ENCODE measurements around the gene KCNIP3.
"Not testable (repeated sequence)": the region's sequence is repeated elsewhere in the genome, so short reads cannot be mapped to it uniquely, and the experiment has no call there.

The KCNIP3 gene

GRCh38 chr2:95296880-95297487 lies at the start of gene KCNIP3:
Gene KCNIP3 (plus strand): TSS chr2:95297347. CDS start chr2:95297439, 92 bp downstream.
- DNase-seq: no peak

- no peak for DNase-seq
Measured at GRCh38 chr2:95258271-95258670, 38.9 kb upstream of the KCNIP3 start.

- DNase-seq: no peak
Measured at GRCh38 chr2:95260028-95261023, 36.8 kb upstream of the KCNIP3 start.

GRCh38 chr2:95261602-95262001 lies 35.5 kb upstream of the KCNIP3 start:
- no peak for DNase-seq

- no peak for DNase-seq
Measured at GRCh38 chr2:95262896-95263542, 34.1 kb upstream of the KCNIP3 start.

- DNase-seq: no peak
Measured at GRCh38 chr2:95264624-95265023, 32.5 kb upstream of the KCNIP3 start.

GRCh38 chr2:95265182-95265581 lies 32.0 kb upstream of the KCNIP3 start:
- no peak for DNase-seq

GRCh38 chr2:95266781-95267430 lies 30.2 kb upstream of the KCNIP3 start:
- no peak for DNase-seq

- DNase-seq: no peak
Measured at GRCh38 chr2:95267458-95268210, 29.5 kb upstream of the KCNIP3 start.

GRCh38 chr2:95268211-95269035 lies 28.7 kb upstream of the KCNIP3 start:
- no peak for DNase-seq

GRCh38 chr2:95269036-95269680 lies 28.0 kb upstream of the KCNIP3 start:
- DNase-seq: no peak

GRCh38 chr2:95269745-95270144 lies 27.4 kb upstream of the KCNIP3 start:
- not testable (repeated sequence) for DNase-seq

- DNase-seq: no peak
Measured at GRCh38 chr2:95270541-95271081, 26.5 kb upstream of the KCNIP3 start.

GRCh38 chr2:95271381-95271971 lies 25.7 kb upstream of the KCNIP3 start:
- no peak for DNase-seq

GRCh38 chr2:95272299-95272751 lies 24.8 kb upstream of the KCNIP3 start:
- DNase-seq: no peak

GRCh38 chr2:95272781-95273180 lies 24.4 kb upstream of the KCNIP3 start:
- no peak for DNase-seq

GRCh38 chr2:95273566-95274290 lies 23.4 kb upstream of the KCNIP3 start:
- DNase-seq: no peak

GRCh38 chr2:95274291-95275150 lies 22.6 kb upstream of the KCNIP3 start, which contains the start of gene PROM2:
Gene PROM2 (plus strand): TSS chr2:95274449. CDS start chr2:95274586, 137 bp downstream.
- no peak for DNase-seq
